WTC11 (cell line): ENCODE results near the gene KRTCAP2. TPM values are rescaled to one million over a fixed set of nuclear protein-coding genes. Genes with fewer than 3 reads are reported as not detected.

Experiments used
- ATAC-seq: fragments of 200-7000 bp; cut with Tn5 transposase; 2 replicates; pipeline ENCODE4 v1.10.0; 2021; ENCODE audit warnings: mild to moderate bottlenecking, moderate library complexity
- CTCF ChIA-PET: fragments of 300-600 bp; sonication (Branson Sonifier 250); formaldehyde crosslinking; loops from one replicate; lab custom pipeline; 2021; ENCODE audit warnings: antibody characterized with exemption; lab: Charles Lee
- POLR2A ChIA-PET: fragments of 350-600 bp; sonication (Branson Sonifier 250); formaldehyde crosslinking; loops from one replicate; lab custom pipeline; 2021; ENCODE audit warnings: antibody characterized with exemption; lab: Charles Lee
- DNase-seq: peaks from one replicate; pipeline ENCODE4 v3.0.0; 2021; ENCODE audit warnings: low spot score
- H3K27ac Mint-ChIP-seq: 2 replicates; pipeline ENCODE4 v1.8.0; 2021; ENCODE audit warnings: mixed read lengths
- H3K27me3 Mint-ChIP-seq: 2 replicates; pipeline ENCODE4 v1.8.0; 2021; ENCODE audit warnings: low read depth, mild to moderate bottlenecking, moderate library complexity, mixed read lengths
- H3K36me3 Mint-ChIP-seq: 2 replicates; pipeline ENCODE4 v1.8.0; 2021; ENCODE audit warnings: mixed read lengths
- H3K4me1 Mint-ChIP-seq: 2 replicates; pipeline ENCODE4 v1.8.0; 2022; ENCODE audit warnings: mixed read lengths
- H3K4me3 Mint-ChIP-seq: 2 replicates; pipeline ENCODE4 v1.8.0; 2021; ENCODE audit warnings: mild to moderate bottlenecking, moderate library complexity, mixed read lengths
- H3K9me3 Mint-ChIP-seq: 2 replicates; pipeline ENCODE4 v1.8.0; 2021; ENCODE audit warnings: mixed read lengths
- AR ChIP-seq: fragments of 250-450 bp; sonication (Bioruptor Pico); IDR thresholded peaks from 2 replicates; pipeline ENCODE4 v1.9.0; 2021; ENCODE audit warnings: mild to moderate bottlenecking
- ARID4B ChIP-seq: sonication (generic); formaldehyde crosslinking; IDR thresholded peaks from 2 replicates; pipeline ENCODE4 v1.8.0; 2023; ENCODE audit warnings: missing genetic modification reagents, mild to moderate bottlenecking, borderline replicate concordance
- CDX4 ChIP-seq: fragments of 250-450 bp; sonication (Bioruptor Pico); IDR thresholded peaks from 2 replicates; pipeline ENCODE4 v1.9.0; 2021; ENCODE audit warnings: moderate library complexity, mild to moderate bottlenecking, inconsistent platforms, borderline replicate concordance
- IRF1 ChIP-seq: sonication (generic); formaldehyde crosslinking; IDR thresholded peaks from 2 replicates; pipeline ENCODE4 v1.8.0; 2023; ENCODE audit warnings: missing genetic modification reagents
- NR1H2 ChIP-seq: sonication (generic); formaldehyde crosslinking; IDR thresholded peaks from 2 replicates; pipeline ENCODE4 v1.9.0; 2021; ENCODE audit warnings: mild to moderate bottlenecking, moderate library complexity, missing genetic modification reagents
- SP1 ChIP-seq: sonication (generic); formaldehyde crosslinking; conservative IDR thresholded peaks from 2 replicates; pipeline ENCODE4 v1.8.1; 2022; ENCODE audit warnings: missing genetic modification reagents
- TEAD1 ChIP-seq: sonication (generic); formaldehyde crosslinking; IDR thresholded peaks from 2 replicates; pipeline ENCODE4 v1.8.0; 2022; ENCODE audit warnings: mild to moderate bottlenecking, missing genetic modification reagents
- TP53 ChIP-seq: sonication (generic); formaldehyde crosslinking; IDR thresholded peaks from 2 replicates; pipeline ENCODE4 v1.8.1; 2023; ENCODE audit warnings: mild to moderate bottlenecking, missing genetic modification reagents
- ZBTB21 ChIP-seq: sonication (generic); formaldehyde crosslinking; IDR thresholded peaks from 2 replicates; pipeline ENCODE4 v1.8.1; 2023; ENCODE audit warnings: mild to moderate bottlenecking, missing genetic modification reagents, borderline replicate concordance
- ZNF281 ChIP-seq: sonication (generic); formaldehyde crosslinking; IDR thresholded peaks from 2 replicates; pipeline ENCODE4 v1.8.0; 2023; ENCODE audit warnings: mild to moderate bottlenecking, missing genetic modification reagents
- ZNF416 ChIP-seq: fragments of 250-450 bp; sonication (Bioruptor Pico); IDR thresholded peaks from 2 replicates; pipeline ENCODE4 v1.9.0; 2021; ENCODE audit warnings: mild to moderate bottlenecking, inconsistent platforms
- ZNF532 ChIP-seq: fragments of 250-450 bp; sonication (Bioruptor Pico); IDR thresholded peaks from 2 replicates; pipeline ENCODE4 v1.9.0; 2021; ENCODE audit warnings: mild to moderate bottlenecking, borderline replicate concordance
- total RNA-seq: library from RNA; stranded (reverse); gene quantifications from 3 replicates; pipeline ENCODE4 v1.2.3, GENCODE V29; 2021

The KRTCAP2 gene
- total RNA-seq, 1 experiment from 2014 or later, result 104 TPM

- H3K9me3 Mint-ChIP-seq, result no peaks in the 10 kb centered on the region
- peak overlapping the region; percentile 89 for H3K27ac Mint-ChIP-seq
- POLR2A ChIA-PET, result interaction anchor here (0.5 to 5.2 kb wide), 6 partner anchors 20 to 46 kb away, joined by 3 to 83 read pairs (median 4); no protein-coding TSS in a partner anchor
- TF ChIP-seq ZBTB21 (CRISPR knock-in tag), result no peak
- TF ChIP-seq IRF1, result no peak
- no peak for TF ChIP-seq NR1H2 (CRISPR knock-in tag)
- TF ChIP-seq TP53, result 0 out of 2 replicates have a peak, but pooled peaks have one; percentile 49
- TF ChIP-seq ZNF281 (CRISPR knock-in tag), result peak; percentile 94
- TF ChIP-seq SP1 (CRISPR knock-in tag), result peak; percentile 78; the same call in 1 of the 2 replicates
- TF ChIP-seq TEAD1 (CRISPR knock-in tag), result 0 out of 2 replicates have a peak, but pooled peaks have one; percentile 34
- TF ChIP-seq ARID4B (CRISPR knock-in tag), result peak; percentile 43; the same call in 1 of the 2 replicates
- CTCF ChIA-PET, result interaction anchor here (0.7 to 12.2 kb wide), 31 partner anchors 8 to 1003 kb away, joined by 3 to 605 read pairs (median 13); partner anchors contain the start of genes ADAM15, DPM3, EFNA1 and EFNA3
- H3K4me3 Mint-ChIP-seq, result peak overlapping the region; percentile 94
- peaks cover 29% of the 10 kb centered on the region for H3K4me1 Mint-ChIP-seq
- no peaks in the 10 kb centered on the region for H3K27me3 Mint-ChIP-seq
- ATAC-seq, result peak; percentile 20
- DNase-seq, result peak; percentile 75
- peaks cover 32% of the 10 kb centered on the region for H3K36me3 Mint-ChIP-seq
Measured at GRCh38 chr1:155174324-155175280, 1.5 kb upstream of the KRTCAP2 start.

- H3K27me3 Mint-ChIP-seq, result no peaks in the 10 kb centered on the region
- H3K4me3 Mint-ChIP-seq, result peak within 1 kb of the TSS; percentile 94
- POLR2A ChIA-PET, result interaction anchor here (0.5 to 5.2 kb wide), 15 partner anchors 21 to 203 kb away, joined by 3 to 83 read pairs (median 3); partner anchors contain the start of gene SHC1
- CTCF ChIA-PET, result interaction anchor here (0.7 to 12.2 kb wide), 60 partner anchors 7 to 1004 kb away, joined by 3 to 605 read pairs (median 7); partner anchors contain the start of genes ADAM15, CLK2, DPM3 and EFNA1
- H3K9me3 Mint-ChIP-seq, result no peaks in the 10 kb centered on the region
- peaks cover 30% of the 10 kb centered on the region for H3K36me3 Mint-ChIP-seq
- DNase-seq (peak; percentile 79), ATAC-seq (peak; percentile 26)
- peak within 1 kb of the TSS; percentile 95 for H3K27ac Mint-ChIP-seq
- H3K4me1 Mint-ChIP-seq, result peaks cover 29% of the 10 kb centered on the region
- no peak for TF ChIP-seq ZNF532 (CRISPR knock-in tag)
- TF ChIP-seq AR (CRISPR knock-in tag), result no peak
- TF ChIP-seq CDX4 (CRISPR knock-in tag), result no peak
- TF ChIP-seq ZNF416 (CRISPR knock-in tag), result no peak
Measured at GRCh38 chr1:155173478-155174323, 597 bp upstream of the KRTCAP2 start, which contains the start of gene TRIM46. TSS of gene TRIM46 (plus strand) at chr1:155173849. CDS start at chr1:155173967, 118 bp downstream.
